ENCODE measurements around the gene RYK.

DNA sequence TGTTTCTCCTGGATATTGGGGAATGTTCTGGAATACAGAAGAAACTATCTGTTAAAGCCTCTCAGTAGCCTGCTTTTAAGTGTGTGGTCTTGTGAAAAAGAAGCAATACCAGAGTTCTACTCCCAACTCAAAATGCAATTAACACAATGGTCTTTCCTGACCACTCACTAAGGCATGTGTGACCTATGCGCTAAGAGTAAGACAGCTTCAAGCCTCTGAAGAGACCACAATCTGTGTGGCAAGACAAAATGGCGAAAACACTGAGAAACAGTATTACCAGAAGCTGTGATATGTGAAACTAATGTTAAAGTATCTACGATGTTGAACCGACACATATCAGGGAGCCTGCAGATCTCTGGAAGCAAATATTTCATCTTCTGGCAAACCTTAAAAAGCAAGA, 33.8 kb downstream of the RYK start:
- TF ChIP-seq, protein P1, sequence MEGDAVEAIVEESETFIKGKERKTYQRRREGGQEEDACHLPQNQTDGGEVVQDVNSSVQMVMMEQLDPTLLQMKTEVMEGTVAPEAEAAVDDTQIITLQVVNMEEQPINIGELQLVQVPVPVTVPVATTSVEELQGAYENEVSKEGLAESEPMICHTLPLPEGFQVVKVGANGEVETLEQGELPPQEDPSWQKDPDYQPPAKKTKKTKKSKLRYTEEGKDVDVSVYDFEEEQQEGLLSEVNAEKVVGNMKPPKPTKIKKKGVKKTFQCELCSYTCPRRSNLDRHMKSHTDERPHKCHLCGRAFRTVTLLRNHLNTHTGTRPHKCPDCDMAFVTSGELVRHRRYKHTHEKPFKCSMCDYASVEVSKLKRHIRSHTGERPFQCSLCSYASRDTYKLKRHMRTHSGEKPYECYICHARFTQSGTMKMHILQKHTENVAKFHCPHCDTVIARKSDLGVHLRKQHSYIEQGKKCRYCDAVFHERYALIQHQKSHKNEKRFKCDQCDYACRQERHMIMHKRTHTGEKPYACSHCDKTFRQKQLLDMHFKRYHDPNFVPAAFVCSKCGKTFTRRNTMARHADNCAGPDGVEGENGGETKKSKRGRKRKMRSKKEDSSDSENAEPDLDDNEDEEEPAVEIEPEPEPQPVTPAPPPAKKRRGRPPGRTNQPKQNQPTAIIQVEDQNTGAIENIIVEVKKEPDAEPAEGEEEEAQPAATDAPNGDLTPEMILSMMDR (IDR thresholded peaks at IDR 0.05), result no peak
- TF ChIP-seq POLR2A (IDR thresholded peaks at IDR 0.05), result no peak
